ENCODE results near the gene AFF1. TPM values are rescaled to one million over a fixed set of nuclear protein-coding genes. Genes with fewer than 3 reads are reported as not detected.
"Not testable (repeated sequence)": the region's sequence is repeated elsewhere in the genome, so short reads cannot be mapped to it uniquely, and the experiment has no call there.

AFF1 gene
- total and polyA plus RNA-seq, 4 donors: 4.8 to 107 (median 57.3) TPM

DNA sequence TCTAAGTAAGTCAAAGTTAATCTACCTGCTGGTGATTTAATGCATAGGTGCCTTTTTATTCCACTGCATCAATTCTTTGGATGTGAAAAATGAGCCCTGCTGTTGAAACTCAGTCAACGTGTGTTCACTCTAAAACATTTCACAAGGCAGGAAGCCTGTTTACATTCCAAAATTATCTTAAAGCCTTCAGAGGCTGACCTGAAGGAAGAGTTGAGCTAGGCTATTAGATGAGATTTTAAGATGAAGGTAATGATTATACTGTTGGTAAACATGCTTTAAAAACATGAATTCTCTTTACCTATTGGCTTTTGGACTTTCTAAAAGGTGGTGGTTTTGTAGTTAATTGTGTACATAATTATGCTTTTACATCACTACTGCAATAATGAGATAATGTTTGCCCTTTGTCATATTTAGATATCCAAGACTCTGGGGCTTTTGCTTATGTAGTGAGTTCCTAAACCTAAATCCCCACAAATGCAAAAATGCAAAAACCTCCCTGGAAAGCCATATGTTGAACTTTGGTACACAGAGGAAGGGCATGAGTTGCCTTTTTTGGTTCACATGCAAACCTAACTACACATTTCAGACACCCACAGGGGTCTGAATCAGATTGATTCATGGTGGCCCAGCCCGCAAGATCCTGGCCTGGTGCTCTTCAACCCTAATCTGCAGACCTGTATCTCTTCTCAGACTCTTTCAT, 193.3 kb downstream of the AFF1 start:
- no peaks in the 10 kb centered on the region for H3K4me1 ChIP-seq (ENCODE audit: control insufficient read depth in 1 of 2, insufficient read depth in 2 of 2, low read length in 2 of 2)
- intact Hi-C loops (cut with DNase I): loop anchor here in 1 of 2 donors (10.0 kb wide), 1 partner anchor 193 kb away; the partner anchor contains the start of gene AFF1
- H3K27ac ChIP-seq (ENCODE audit: low read depth in 1 of 2, low read length in 2 of 2): no peak overlapping the region
- H3K9me3 ChIP-seq (ENCODE audit: control insufficient read depth, low read length): no peaks in the 10 kb centered on the region
- 87 to 89% methylated on average over 2 of the region's 2 CpGs for WGBS, 2 donors
- DNase-seq (no peak), ATAC-seq (ENCODE audit: low FRiP score) (no peak)
- peaks cover 4 to 15% of the 10 kb centered on the region in 2 donors for H3K36me3 ChIP-seq (ENCODE audit: control insufficient read depth in 1 of 2, insufficient read depth in 2 of 2, low read length in 1 of 2)
- H3K27me3 ChIP-seq (ENCODE audit: control insufficient read depth in 1 of 2, insufficient read depth in 2 of 2, low read length in 1 of 2): no peaks in the 10 kb centered on the region
- no peak overlapping the region for H3K4me3 ChIP-seq (ENCODE audit: low read length in 2 of 2)

DNA sequence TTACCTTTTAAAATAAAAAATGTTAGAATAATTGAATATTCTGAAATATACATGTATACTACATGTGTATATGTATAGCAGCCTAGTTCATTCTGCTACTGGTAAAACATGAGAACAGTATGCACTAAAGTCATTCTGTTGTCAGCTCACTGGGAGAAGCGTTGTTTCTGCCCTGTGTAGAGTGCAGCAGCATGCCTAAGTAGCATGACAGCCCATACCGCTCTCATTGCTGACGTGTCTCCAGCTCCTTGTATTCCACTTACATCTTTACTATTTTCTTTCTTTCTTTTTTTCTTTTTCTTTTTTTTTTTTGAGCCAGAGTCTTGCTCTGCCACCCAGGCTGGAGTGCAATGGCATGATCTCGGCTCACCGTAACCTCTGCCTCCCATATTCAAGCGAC, 194.9 kb downstream of the AFF1 start:
- DNase-seq: no peak
- 97 to 98% methylated on average over 6 of the region's 6 CpGs for WGBS, 2 donors
- intact Hi-C loops (cut with DNase I): loop anchor here in 1 of 2 donors (10.0 kb wide), 1 partner anchor 195 kb away; the partner anchor contains the start of gene AFF1
- Histone ChIP-seq H3K4me3 (ENCODE audit: low read length in 2 of 2) (no peak overlapping the region), H3K27me3 (ENCODE audit: control insufficient read depth in 1 of 2, insufficient read depth in 2 of 2, low read length in 1 of 2) (no peaks in the 10 kb centered on the region), H3K36me3 (ENCODE audit: control insufficient read depth in 1 of 2, insufficient read depth in 2 of 2, low read length in 1 of 2) (peaks cover 4 to 15% of the 10 kb centered on the region in 2 donors), H3K4me1 (ENCODE audit: control insufficient read depth in 1 of 2, insufficient read depth in 2 of 2, low read length in 2 of 2) (no peaks in the 10 kb centered on the region), H3K9me3 (ENCODE audit: control insufficient read depth, low read length) (no peaks in the 10 kb centered on the region), H3K27ac (ENCODE audit: low read depth in 1 of 2, low read length in 2 of 2) (no peak overlapping the region)
- ATAC-seq (ENCODE audit: low FRiP score): no peak

DNA sequence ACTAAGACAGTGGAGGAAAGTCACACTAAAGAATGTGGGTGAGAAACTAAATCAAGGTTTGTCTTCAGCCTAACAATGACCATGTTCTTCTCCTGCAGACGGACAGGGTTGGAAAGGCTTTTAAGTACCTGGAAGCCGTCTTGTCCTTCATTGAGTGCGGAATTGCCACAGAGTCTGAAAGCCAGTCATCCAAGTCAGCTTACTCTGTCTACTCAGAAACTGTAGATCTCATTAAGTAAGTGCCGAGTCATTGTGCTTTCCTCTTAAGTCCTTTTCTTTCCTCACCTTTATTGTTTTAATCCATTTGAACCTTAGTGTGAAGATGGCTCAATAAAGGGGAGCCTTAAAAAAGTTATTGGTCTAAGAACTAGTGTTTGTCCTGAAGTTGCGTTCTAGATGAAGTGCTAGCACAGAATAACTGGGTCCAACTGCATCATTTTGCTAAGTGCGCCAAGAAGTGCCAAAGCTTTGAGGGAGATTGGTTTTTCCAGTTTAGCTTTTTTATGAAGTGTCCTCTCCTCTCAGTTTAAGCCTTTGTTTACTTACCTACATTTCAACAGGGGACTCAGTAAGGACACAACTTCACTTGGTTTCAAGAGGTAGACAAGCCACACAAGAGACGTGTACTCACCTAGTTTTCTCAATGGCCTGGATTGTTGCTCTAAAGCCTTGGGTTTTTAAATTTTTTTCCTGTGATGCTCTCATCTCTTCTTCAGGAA, 196.3 kb downstream of the AFF1 start:
- WGBS, 2 donors: 96 to 97% methylated on average over 7 of the region's 7 CpGs
- no peak overlapping the region for H3K27ac ChIP-seq (ENCODE audit: low read depth in 1 of 2, low read length in 2 of 2)
- intact Hi-C loops (cut with DNase I): no loop called here
- no peaks in the 10 kb centered on the region for H3K27me3 ChIP-seq (ENCODE audit: control insufficient read depth in 1 of 2, insufficient read depth in 2 of 2, low read length in 1 of 2)
- DNase-seq: no peak
- no peak for ATAC-seq (ENCODE audit: low FRiP score)
- H3K9me3 ChIP-seq (ENCODE audit: control insufficient read depth, low read length): no peaks in the 10 kb centered on the region
- peaks cover 2 to 16% of the 10 kb centered on the region in 2 donors for H3K36me3 ChIP-seq (ENCODE audit: control insufficient read depth in 1 of 2, insufficient read depth in 2 of 2, low read length in 1 of 2)
- H3K4me3 ChIP-seq (ENCODE audit: low read length in 2 of 2): no peak overlapping the region
- no peaks in the 10 kb centered on the region for H3K4me1 ChIP-seq (ENCODE audit: control insufficient read depth in 1 of 2, insufficient read depth in 2 of 2, low read length in 2 of 2)

DNA sequence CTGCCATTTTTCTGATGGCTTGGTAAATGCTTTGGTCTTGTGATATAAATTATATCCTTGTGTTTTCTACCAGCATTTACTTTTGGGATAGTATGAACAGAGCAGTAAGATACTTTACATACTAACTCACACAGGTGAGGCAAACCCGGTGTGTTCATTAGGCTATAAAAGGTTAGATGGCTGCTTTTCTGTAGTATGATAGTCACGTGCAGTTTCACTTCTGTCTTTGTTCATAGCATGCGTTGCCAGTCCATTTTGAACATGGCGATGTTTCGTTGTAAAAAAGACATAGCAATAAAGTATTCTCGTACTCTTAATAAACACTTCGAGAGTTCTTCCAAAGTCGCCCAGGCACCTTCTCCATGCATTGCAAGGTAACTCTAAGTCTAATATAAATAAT, 197.2 kb downstream of the AFF1 start:
- Histone ChIP-seq H3K27ac (ENCODE audit: low read depth in 1 of 2, low read length in 2 of 2) (no peak overlapping the region), H3K4me1 (ENCODE audit: control insufficient read depth in 1 of 2, insufficient read depth in 2 of 2, low read length in 2 of 2) (no peaks in the 10 kb centered on the region), H3K9me3 (ENCODE audit: control insufficient read depth, low read length) (no peaks in the 10 kb centered on the region), H3K4me3 (ENCODE audit: low read length in 2 of 2) (no peak overlapping the region), H3K27me3 (ENCODE audit: control insufficient read depth in 1 of 2, insufficient read depth in 2 of 2, low read length in 1 of 2) (no peaks in the 10 kb centered on the region), H3K36me3 (ENCODE audit: control insufficient read depth in 1 of 2, insufficient read depth in 2 of 2, low read length in 1 of 2) (peaks cover 1 to 19% of the 10 kb centered on the region in 2 donors)
- intact Hi-C loops (cut with DNase I): no loop called here
- DNase-seq (no peak), ATAC-seq (ENCODE audit: low FRiP score) (no peak)
- WGBS, 2 donors: 95 to 97% methylated on average over 8 of the region's 8 CpGs

DNA sequence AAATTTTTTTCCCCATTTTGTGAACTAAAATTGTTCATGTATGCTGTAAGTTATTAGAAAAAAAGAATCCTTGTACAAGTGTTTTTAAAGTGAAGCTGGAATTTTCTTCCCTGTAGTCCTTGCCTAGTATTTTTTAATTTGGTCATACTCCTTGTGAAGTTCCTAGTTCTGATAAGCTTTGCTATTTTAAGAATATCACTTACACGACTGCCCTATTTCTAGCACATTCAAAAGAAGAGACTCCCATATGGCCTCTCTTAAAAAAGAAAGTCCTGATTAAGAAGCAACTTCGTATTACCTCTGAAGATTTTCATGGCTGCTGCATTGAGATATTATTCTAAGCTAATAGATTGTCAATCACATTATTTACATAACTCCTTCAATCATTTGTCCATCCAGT, 198.4 kb downstream of the AFF1 start:
- no peak for DNase-seq
- 19 to 20% methylated on average over 2 of the region's 2 CpGs for WGBS, 2 donors
- no peaks in the 10 kb centered on the region for H3K27me3 ChIP-seq (ENCODE audit: control insufficient read depth in 1 of 2, insufficient read depth in 2 of 2, low read length in 1 of 2)
- ATAC-seq (ENCODE audit: low FRiP score): no peak
- no peak overlapping the region for H3K27ac ChIP-seq (ENCODE audit: low read depth in 1 of 2, low read length in 2 of 2)
- H3K36me3 ChIP-seq (ENCODE audit: control insufficient read depth in 1 of 2, insufficient read depth in 2 of 2, low read length in 1 of 2): peaks cover 1 to 14% of the 10 kb centered on the region in 2 donors
- intact Hi-C loops (cut with DNase I): no loop called here
- H3K4me1 ChIP-seq (ENCODE audit: control insufficient read depth in 1 of 2, insufficient read depth in 2 of 2, low read length in 2 of 2): no peaks in the 10 kb centered on the region
- H3K4me3 ChIP-seq (ENCODE audit: low read length in 2 of 2): no peak overlapping the region
- no peaks in the 10 kb centered on the region for H3K9me3 ChIP-seq (ENCODE audit: control insufficient read depth, low read length)

DNA sequence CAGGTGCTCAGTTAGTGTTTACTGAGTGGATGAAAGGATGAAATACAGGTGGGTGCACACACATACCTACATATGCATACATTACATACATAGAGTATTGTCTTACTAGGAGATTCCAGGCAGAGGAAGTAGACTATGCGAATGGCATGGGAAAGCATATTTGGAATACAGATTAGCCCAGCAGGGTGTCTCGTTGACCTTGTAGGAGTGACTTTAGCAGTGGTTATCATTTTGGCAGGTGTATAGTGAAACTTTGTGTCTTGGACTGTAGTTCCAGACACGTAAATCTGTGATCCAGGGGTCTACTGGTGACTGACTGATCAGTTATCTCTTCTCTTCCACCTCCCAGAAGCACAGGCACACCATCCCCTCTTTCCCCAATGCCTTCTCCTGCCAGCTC, 199.3 kb downstream of the AFF1 start:
- DNase-seq (no peak), ATAC-seq (ENCODE audit: low FRiP score) (no peak)

DNA sequence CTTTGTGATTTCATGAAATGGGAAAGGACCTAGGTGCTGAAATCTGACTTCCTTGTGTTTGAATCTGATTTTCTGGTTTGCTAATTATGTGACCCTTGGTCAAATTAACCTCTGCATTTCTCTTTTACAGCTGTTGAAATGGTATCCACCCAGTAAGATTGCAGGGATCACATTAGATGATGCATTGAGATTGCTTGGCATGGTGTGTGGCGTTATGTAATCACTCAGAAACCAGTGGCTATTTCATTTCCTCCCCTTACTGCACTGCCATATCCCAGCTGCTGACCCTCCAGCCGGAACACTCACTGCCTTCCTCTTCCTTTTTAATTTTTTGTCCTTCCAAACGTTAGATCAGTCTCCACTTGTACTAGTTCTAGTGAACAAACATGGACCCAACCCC, 206.6 kb downstream of the AFF1 start:
- H3K4me3 ChIP-seq (ENCODE audit: low read length in 2 of 2): no peak overlapping the region
- H3K36me3 ChIP-seq (ENCODE audit: control insufficient read depth in 1 of 2, insufficient read depth in 2 of 2, low read length in 1 of 2): peaks cover 0 to under 1% of the 10 kb centered on the region in 2 donors
- no peak overlapping the region for H3K27ac ChIP-seq (ENCODE audit: low read depth in 1 of 2, low read length in 2 of 2)
- 73 to 74% methylated on average over 3 of the region's 3 CpGs for WGBS, 2 donors
- intact Hi-C loops (cut with DNase I): no loop called here
- no peak for DNase-seq
- no peaks in the 10 kb centered on the region for H3K27me3 ChIP-seq (ENCODE audit: control insufficient read depth in 1 of 2, insufficient read depth in 2 of 2, low read length in 1 of 2)
- H3K4me1 ChIP-seq (ENCODE audit: control insufficient read depth in 1 of 2, insufficient read depth in 2 of 2, low read length in 2 of 2): no peaks in the 10 kb centered on the region
- no peaks in the 10 kb centered on the region for H3K9me3 ChIP-seq (ENCODE audit: control insufficient read depth, low read length)
- ATAC-seq (ENCODE audit: low FRiP score): no peak

More for the DNA sequence above, 199.3 kb downstream of the AFF1 start:
- H3K9me3 ChIP-seq (ENCODE audit: control insufficient read depth, low read length): no peaks in the 10 kb centered on the region
- H3K4me1 ChIP-seq (ENCODE audit: control insufficient read depth in 1 of 2, insufficient read depth in 2 of 2, low read length in 2 of 2): no peaks in the 10 kb centered on the region
- 76 to 95% methylated on average over 3 of the region's 3 CpGs for WGBS, 2 donors
- H3K27me3 ChIP-seq (ENCODE audit: control insufficient read depth in 1 of 2, insufficient read depth in 2 of 2, low read length in 1 of 2): no peaks in the 10 kb centered on the region
- no peak overlapping the region for H3K27ac ChIP-seq (ENCODE audit: low read depth in 1 of 2, low read length in 2 of 2)
- no peak overlapping the region for H3K4me3 ChIP-seq (ENCODE audit: low read length in 2 of 2)
- intact Hi-C loops (cut with DNase I): no loop called here
- peaks cover 0 to 14% of the 10 kb centered on the region in 2 donors for H3K36me3 ChIP-seq (ENCODE audit: control insufficient read depth in 1 of 2, insufficient read depth in 2 of 2, low read length in 1 of 2)

DNA sequence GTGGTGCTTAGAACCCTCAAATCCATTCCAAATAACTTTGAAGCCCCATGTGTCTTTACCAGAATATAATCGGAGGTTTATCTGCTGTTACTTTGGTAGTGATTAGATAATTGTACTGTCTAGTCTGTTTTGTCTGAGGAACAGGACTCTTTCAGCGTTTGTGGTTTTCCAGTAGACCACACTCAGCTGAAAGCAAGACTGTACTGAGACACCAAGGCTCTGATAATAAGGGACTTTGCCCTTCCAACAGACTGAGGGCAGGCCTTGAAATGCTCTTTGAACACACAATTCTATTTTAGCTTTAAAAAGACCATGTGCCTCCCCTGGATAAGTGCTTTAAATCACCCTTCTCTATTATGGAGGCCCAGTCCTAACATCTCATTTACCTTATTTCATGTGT, 209.5 kb downstream of the AFF1 start:
- Histone ChIP-seq H3K9me3 (ENCODE audit: control insufficient read depth, low read length) (no peaks in the 10 kb centered on the region), H3K27me3 (ENCODE audit: control insufficient read depth in 1 of 2, insufficient read depth in 2 of 2, low read length in 1 of 2) (no peaks in the 10 kb centered on the region), H3K4me3 (ENCODE audit: low read length in 2 of 2) (no peak overlapping the region), H3K27ac (ENCODE audit: low read depth in 1 of 2, low read length in 2 of 2) (no peak overlapping the region), H3K36me3 (ENCODE audit: control insufficient read depth in 1 of 2, insufficient read depth in 2 of 2, low read length in 1 of 2) (no peaks in the 10 kb centered on the region), H3K4me1 (ENCODE audit: control insufficient read depth in 1 of 2, insufficient read depth in 2 of 2, low read length in 2 of 2) (no peaks in the 10 kb centered on the region)
- WGBS, 2 donors: 74 to 78% methylated on average over 2 of the region's 2 CpGs
- ATAC-seq (ENCODE audit: low FRiP score) (no peak), DNase-seq (no peak)
- intact Hi-C loops (cut with DNase I): no loop called here

DNA sequence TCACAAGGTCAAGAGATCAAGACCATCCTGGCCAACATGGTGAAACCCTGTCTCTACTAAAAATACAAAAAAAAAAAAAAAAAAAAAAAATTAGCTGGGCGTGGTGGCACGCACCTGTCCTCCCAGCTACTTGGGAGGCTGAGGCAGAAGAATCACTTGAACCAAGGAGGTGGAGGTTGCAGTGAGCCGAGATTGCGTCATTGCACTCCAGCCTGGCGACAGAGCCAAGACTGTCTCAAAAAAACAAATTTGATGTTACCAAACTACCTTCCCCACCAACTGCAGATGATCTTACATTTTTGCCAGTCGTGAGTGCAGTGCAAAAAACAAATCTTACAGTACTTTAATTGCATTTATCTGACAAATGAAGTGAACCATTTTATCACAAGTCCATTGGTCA, 211.1 kb downstream of the AFF1 start:
- WGBS, 2 donors: 92 to 94% methylated on average over 6 of the region's 6 CpGs
- H3K36me3 ChIP-seq (ENCODE audit: control insufficient read depth in 1 of 2, insufficient read depth in 2 of 2, low read length in 1 of 2); H3K9me3 ChIP-seq (ENCODE audit: control insufficient read depth, low read length); H3K4me1 ChIP-seq (ENCODE audit: control insufficient read depth in 1 of 2, insufficient read depth in 2 of 2, low read length in 2 of 2); H3K27me3 ChIP-seq (ENCODE audit: control insufficient read depth in 1 of 2, insufficient read depth in 2 of 2, low read length in 1 of 2); intact Hi-C loops (cut with DNase I); DNase-seq; H3K27ac ChIP-seq (ENCODE audit: low read depth in 1 of 2, low read length in 2 of 2); ATAC-seq (ENCODE audit: low FRiP score); H3K4me3 ChIP-seq (ENCODE audit: low read length in 2 of 2): not testable (repeated sequence)
